ENCODE results near the gene TNK2.

Gene TNK2

GRCh38 chr3:195900436-195901355, 7.7 kb downstream of the TNK2 start:
- H3K4me3 ChIP-seq (ENCODE audit: low read depth, low read length), result no peak overlapping the region
- no peak for TF ChIP-seq CTCF (conservative IDR thresholded peaks at IDR 0.05; ENCODE audit: low read depth, low read length)
- no peak for DNase-seq (ENCODE audit: low read depth)

GRCh38 chr3:195899701-195900435, 8.5 kb downstream of the TNK2 start:
- DNase-seq (ENCODE audit: low read depth), result no peak
- H3K4me3 ChIP-seq (ENCODE audit: low read depth, low read length), result no peak overlapping the region
- no peak for TF ChIP-seq CTCF (conservative IDR thresholded peaks at IDR 0.05; ENCODE audit: low read depth, low read length)

- no peak overlapping the region for H3K4me3 ChIP-seq (ENCODE audit: low read depth, low read length)
- no peak for TF ChIP-seq CTCF (conservative IDR thresholded peaks at IDR 0.05; ENCODE audit: low read depth, low read length)
- DNase-seq (ENCODE audit: low read depth), result no peak
These were observed 10.4 kb downstream of the TNK2 start for GRCh38 chr3:195897853-195898415.

- H3K4me3 ChIP-seq (ENCODE audit: low read depth, low read length), result no peak overlapping the region
- DNase-seq (ENCODE audit: low read depth), result peak; percentile 60
- no peak for TF ChIP-seq CTCF (conservative IDR thresholded peaks at IDR 0.05; ENCODE audit: low read depth, low read length)
These were observed 11.1 kb downstream of the TNK2 start for GRCh38 chr3:195897081-195897852.

- peak; percentile 75 for DNase-seq (ENCODE audit: low read depth)
- H3K4me3 ChIP-seq (ENCODE audit: low read depth, low read length), result peak overlapping the region; percentile 64
- TF ChIP-seq CTCF (conservative IDR thresholded peaks at IDR 0.05; ENCODE audit: low read depth, low read length), result no peak
These were observed 11.8 kb downstream of the TNK2 start for GRCh38 chr3:195896361-195897080.

- no peak for DNase-seq (ENCODE audit: low read depth)
- TF ChIP-seq CTCF (conservative IDR thresholded peaks at IDR 0.05; ENCODE audit: low read depth, low read length), result no peak
- H3K4me3 ChIP-seq (ENCODE audit: low read depth, low read length), result peak overlapping the region; percentile 64
These were observed 12.4 kb downstream of the TNK2 start for GRCh38 chr3:195895861-195896360.
